Measurements from ENCODE around the gene SGCA. TPM values are rescaled to one million over a fixed set of nuclear protein-coding genes. Genes with fewer than 3 reads are reported as not detected.
A peak's percentile ranks its signal among the peaks of the same experiment; 100 is the strongest.

The SGCA gene
- total and polyA plus RNA-seq, 2 of the 13 experiments (the other 11 are each of a cell fraction or from before 2014, with no cell fraction given): not detected

- TF ChIP-seq CENPBD1 (CRISPR knock-in tag; IDR thresholded peaks at IDR 0.05; ENCODE audit: borderline replicate concordance, low read depth): no peak
- no peak for TF ChIP-seq ZNF234 (CRISPR knock-in tag; conservative IDR thresholded peaks at IDR 0.05)
- TF ChIP-seq NAIF1 (CRISPR knock-in tag; IDR thresholded peaks at IDR 0.05; ENCODE audit: borderline replicate concordance): no peak
- no peak for TF ChIP-seq ATM (IDR thresholded peaks at IDR 0.05; ENCODE audit: borderline replicate concordance)
- TF ChIP-seq ZBTB38 (CRISPR knock-in tag; IDR thresholded peaks at IDR 0.05): no peak
- no peak for TF ChIP-seq ZBTB4 (CRISPR knock-in tag; IDR thresholded peaks at IDR 0.05; ENCODE audit: borderline replicate concordance)
- TF ChIP-seq TIGD3 (CRISPR knock-in tag; IDR thresholded peaks at IDR 0.05; ENCODE audit: borderline replicate concordance): no peak
- TF ChIP-seq ZMAT3 (CRISPR knock-in tag; conservative IDR thresholded peaks at IDR 0.05): no peak
- no peak for TF ChIP-seq SIN3A (IDR thresholded peaks at IDR 0.05; ENCODE audit: borderline replicate concordance, low read depth, low read length)
- no peak for TF ChIP-seq ZNF550 (CRISPR knock-in tag; IDR thresholded peaks at IDR 0.05; ENCODE audit: borderline replicate concordance)
- TF ChIP-seq ZHX1 (CRISPR knock-in tag; IDR thresholded peaks at IDR 0.05; ENCODE audit: low read depth): no peak
- no peak for TF ChIP-seq HNRNPLL (IDR thresholded peaks at IDR 0.05; ENCODE audit: low read depth, low read length, poor library complexity, severe bottlenecking)
- no peak for TF ChIP-seq SNAI1 (CRISPR knock-in tag; IDR thresholded peaks at IDR 0.05; ENCODE audit: borderline replicate concordance)
- TF ChIP-seq ZNF383 (CRISPR knock-in tag; IDR thresholded peaks at IDR 0.05; ENCODE audit: borderline replicate concordance): no peak
- peak; percentile 39; the same call in 1 of the 2 replicates for TF ChIP-seq ZNF792 (CRISPR knock-in tag; IDR thresholded peaks at IDR 0.05)
- no peak for TF ChIP-seq SCMH1 (CRISPR knock-in tag; IDR thresholded peaks at IDR 0.05; ENCODE audit: borderline replicate concordance)
- TF ChIP-seq ZNF652 (CRISPR knock-in tag; IDR thresholded peaks at IDR 0.05; ENCODE audit: borderline replicate concordance, low read depth): no peak
- peak; percentile 42; the same call in 1 of the 2 replicates for TF ChIP-seq KDM6A (CRISPR knock-in tag; IDR thresholded peaks at IDR 0.05; ENCODE audit: low read depth)
- TF ChIP-seq NRL (CRISPR knock-in tag; IDR thresholded peaks at IDR 0.05; ENCODE audit: borderline replicate concordance): no peak
- TF ChIP-seq ZNF720 (CRISPR knock-in tag; IDR thresholded peaks at IDR 0.05): no peak
- no peak for TF ChIP-seq ZZZ3 (CRISPR knock-in tag; IDR thresholded peaks at IDR 0.05; ENCODE audit: borderline replicate concordance)
- no peak for TF ChIP-seq ZNF138 (CRISPR knock-in tag; IDR thresholded peaks at IDR 0.05; ENCODE audit: low read depth)
- peak; percentile 77 for TF ChIP-seq HDAC2 (CRISPR knock-in tag; IDR thresholded peaks at IDR 0.05)
Measured at GRCh38 chr17:50133028-50133768, 32.6 kb upstream of the SGCA start (continued).
